IPS-18a (cell line): Measurements from ENCODE around the gene SEPTIN1.

Source experiments
- H3K27ac ChIP-seq: one replicate; pipeline ENCODE4 v1.5.1; 2013; ENCODE audit warnings: low read length
- H3K27me3 ChIP-seq: one replicate; pipeline ENCODE4 v1.6.1; 2013; ENCODE audit warnings: mild to moderate bottlenecking, low read length; ENCODE audit not compliant: control insufficient read depth, insufficient read depth
- H3K36me3 ChIP-seq: one replicate; pipeline ENCODE4 v1.6.1; 2013; ENCODE audit warnings: low read depth, low read length; ENCODE audit not compliant: control insufficient read depth
- H3K4me1 ChIP-seq: one replicate; pipeline ENCODE4 v1.6.1; 2013; ENCODE audit warnings: low read depth, low read length; ENCODE audit not compliant: control insufficient read depth
- H3K4me3 ChIP-seq: one replicate; pipeline ENCODE4 v1.5.1; 2013; ENCODE audit warnings: low read length
- H3K9ac ChIP-seq: one replicate; pipeline ENCODE4 v1.6.1; 2013; ENCODE audit warnings: mild to moderate bottlenecking, low read length, moderate library complexity
- H3K9me3 ChIP-seq: one replicate; pipeline ENCODE4 v1.6.1; 2013; ENCODE audit warnings: low read depth, low read length; ENCODE audit not compliant: control insufficient read depth

The SEPTIN1 gene

GRCh38 chr16:30380072-30380802 is 2.1 kb downstream of the SEPTIN1 start:
- H3K27me3 ChIP-seq: no peaks in the 10 kb centered on the region
- H3K9me3 ChIP-seq: no peaks in the 10 kb centered on the region
- no peaks in the 10 kb centered on the region for H3K36me3 ChIP-seq
- H3K4me1 ChIP-seq: peaks cover 7% of the 10 kb centered on the region
- H3K4me3 ChIP-seq: no peak overlapping the region
- no peak overlapping the region for H3K9ac ChIP-seq
- H3K27ac ChIP-seq: no peak overlapping the region

- Histone ChIP-seq H3K4me1 (peaks cover 7% of the 10 kb centered on the region), H3K36me3 (no peaks in the 10 kb centered on the region), H3K4me3 (peak overlapping the region; percentile 96), H3K27me3 (no peaks in the 10 kb centered on the region), H3K9me3 (no peaks in the 10 kb centered on the region), H3K9ac (peak overlapping the region; percentile 75), H3K27ac (no peak overlapping the region)
These were observed 3.1 kb downstream of the SEPTIN1 start for GRCh38 chr16:30379158-30379783.

GRCh38 chr16:30378236-30379157 is 3.9 kb downstream of the SEPTIN1 start:
- Histone ChIP-seq H3K9me3 (no peaks in the 10 kb centered on the region), H3K27ac (peak overlapping the region; percentile 94), H3K27me3 (no peaks in the 10 kb centered on the region), H3K9ac (peak overlapping the region; percentile 83), H3K4me1 (peaks cover 7% of the 10 kb centered on the region), H3K4me3 (peak overlapping the region; percentile 96), H3K36me3 (no peaks in the 10 kb centered on the region)

- Histone ChIP-seq H3K27ac (peak overlapping the region; percentile 87), H3K4me1 (peaks cover 7% of the 10 kb centered on the region)
These were observed 4.5 kb downstream of the SEPTIN1 start for GRCh38 chr16:30377812-30378235.

GRCh38 chr16:30377050-30377811 is 5.1 kb downstream of the SEPTIN1 start:
- Histone ChIP-seq H3K27ac (peak overlapping the region; percentile 87), H3K4me1 (peaks cover 7% of the 10 kb centered on the region), H3K9me3 (no peaks in the 10 kb centered on the region), H3K9ac (peak overlapping the region; percentile 83), H3K27me3 (no peaks in the 10 kb centered on the region), H3K4me3 (peak overlapping the region; percentile 96), H3K36me3 (no peaks in the 10 kb centered on the region)

More at GRCh38 chr16:30377812-30378235, 4.5 kb downstream of the SEPTIN1 start:
- Histone ChIP-seq H3K9me3 (no peaks in the 10 kb centered on the region), H3K4me3 (peak overlapping the region; percentile 96), H3K9ac (peak overlapping the region; percentile 83), H3K27me3 (no peaks in the 10 kb centered on the region), H3K36me3 (no peaks in the 10 kb centered on the region)

- Histone ChIP-seq H3K4me3 (no peak overlapping the region), H3K4me1 (peaks cover 9% of the 10 kb centered on the region), H3K27ac (no peak overlapping the region), H3K36me3 (no peaks in the 10 kb centered on the region), H3K9ac (no peak overlapping the region), H3K9me3 (no peaks in the 10 kb centered on the region), H3K27me3 (no peaks in the 10 kb centered on the region)
These were observed 5.9 kb downstream of the SEPTIN1 start for GRCh38 chr16:30376461-30376902.

GRCh38 chr16:30375864-30376263 is 6.5 kb downstream of the SEPTIN1 start:
- no peaks in the 10 kb centered on the region for H3K36me3 ChIP-seq
- H3K4me3 ChIP-seq: no peak overlapping the region
- no peak overlapping the region for H3K9ac ChIP-seq
- H3K4me1 ChIP-seq: peaks cover 12% of the 10 kb centered on the region
- no peak overlapping the region for H3K27ac ChIP-seq
- H3K9me3 ChIP-seq: no peaks in the 10 kb centered on the region
- no peaks in the 10 kb centered on the region for H3K27me3 ChIP-seq

- no peak within 1 kb of the TSS for H3K27ac ChIP-seq
- peaks cover 12% of the 10 kb centered on the region for H3K4me1 ChIP-seq
- no peak within 1 kb of the TSS for H3K9ac ChIP-seq
- H3K4me3 ChIP-seq: no peak within 1 kb of the TSS
- H3K9me3 ChIP-seq: no peaks in the 10 kb centered on the region
- H3K27me3 ChIP-seq: no peaks in the 10 kb centered on the region
- no peaks in the 10 kb centered on the region for H3K36me3 ChIP-seq
These were observed 7.8 kb downstream of the SEPTIN1 start, which contains the start of gene MYL11 for GRCh38 chr16:30374538-30374937. TSS of gene MYL11 (plus strand) at chr16:30374802. CDS start at chr16:30374858, 56 bp downstream.

GRCh38 chr16:30372725-30373124 is 9.6 kb downstream of the SEPTIN1 start:
- H3K9me3 ChIP-seq: no peaks in the 10 kb centered on the region
- H3K27ac ChIP-seq: no peak overlapping the region
- no peaks in the 10 kb centered on the region for H3K27me3 ChIP-seq
- H3K4me3 ChIP-seq: no peak overlapping the region
- no peaks in the 10 kb centered on the region for H3K36me3 ChIP-seq
- no peak overlapping the region for H3K9ac ChIP-seq
- peaks cover 17% of the 10 kb centered on the region for H3K4me1 ChIP-seq

- H3K27ac ChIP-seq: no peak overlapping the region
- no peak overlapping the region for H3K4me3 ChIP-seq
- H3K9ac ChIP-seq: no peak overlapping the region
- peaks cover 14% of the 10 kb centered on the region for H3K4me1 ChIP-seq
- H3K9me3 ChIP-seq: no peaks in the 10 kb centered on the region
- H3K36me3 ChIP-seq: no peaks in the 10 kb centered on the region
- no peaks in the 10 kb centered on the region for H3K27me3 ChIP-seq
These were observed 10.2 kb downstream of the SEPTIN1 start for GRCh38 chr16:30372038-30372712.
